Bronchial smooth muscle cell (primary cell): ENCODE measurements around the gene PLCE1. TPM values are rescaled to one million over a fixed set of nuclear protein-coding genes. Genes with fewer than 3 reads are reported as not detected.

ENCODE experiments used
- total RNA-seq: library from RNA; depleted of rRNA; stranded (reverse); fragments of >200 nt; gene quantifications from 2 replicates; pipeline ENCODE4 v1.2.1, GENCODE V29; 2014

The PLCE1 gene
- 3.3 and 5.0 TPM in 2 replicates for total RNA-seq

GRCh38 chr10:93993782-93994437 is at the start of gene PLCE1:
Gene PLCE1, plus strand, starts transcription at chr10:93993931. Its CDS starts 37,116 bp downstream, at chr10:94031047.

Other genes starting within 250 kb of the PLCE1 start
- 0.26 TPM in 1 of 2 replicates, not detected in the other for gene LGI1, start 236.0 kb upstream of the PLCE1 start, total RNA-seq
- 3.2 and 4.9 TPM in 2 replicates for gene SLC35G1, start 100.0 kb upstream of the PLCE1 start, total RNA-seq